ENCODE measurements around the gene HNRNPM.

DNA sequence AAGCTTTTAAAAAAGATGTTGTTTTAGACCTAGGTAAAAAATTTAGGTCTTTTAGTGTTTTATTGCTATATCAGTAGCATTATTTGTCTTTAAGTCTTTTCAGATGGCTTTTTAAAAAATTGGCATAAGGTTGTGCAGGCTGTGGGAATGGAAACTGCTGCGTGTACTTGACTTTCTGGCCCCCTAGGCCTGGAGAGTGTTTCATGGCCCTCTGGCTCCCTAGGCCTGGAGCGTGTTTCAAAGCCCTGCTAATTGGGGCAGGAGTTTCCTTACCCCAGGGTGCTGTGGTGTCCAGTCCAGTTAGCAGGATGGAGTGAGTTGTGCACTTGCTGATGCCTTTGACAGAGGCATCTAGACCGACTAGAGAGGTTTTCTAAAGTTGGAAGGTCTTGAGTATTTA lies 33.8 kb downstream of the HNRNPM start:
- TF ChIP-seq CTCF (IDR thresholded peaks at IDR 0.05; ENCODE audit: low read depth, low read length) (no peak), POLR2A (IDR thresholded peaks at IDR 0.05; ENCODE audit: extremely low read depth, insufficient read length) (no peak)

All from NB4 (cell line).